OCI-M2 (cell line): ENCODE data around the gene HHLA2.

Source experiments
- DNase-seq: peaks from one replicate; lab custom pipeline; 2025; ENCODE audit not compliant: unreplicated experiment; lab: John Stamatoyannopoulos, UW

The HHLA2 gene

GRCh38 chr3:108298056-108298455, 1.7 kb downstream of the HHLA2 start:
- DNase-seq = no peak

DNA sequence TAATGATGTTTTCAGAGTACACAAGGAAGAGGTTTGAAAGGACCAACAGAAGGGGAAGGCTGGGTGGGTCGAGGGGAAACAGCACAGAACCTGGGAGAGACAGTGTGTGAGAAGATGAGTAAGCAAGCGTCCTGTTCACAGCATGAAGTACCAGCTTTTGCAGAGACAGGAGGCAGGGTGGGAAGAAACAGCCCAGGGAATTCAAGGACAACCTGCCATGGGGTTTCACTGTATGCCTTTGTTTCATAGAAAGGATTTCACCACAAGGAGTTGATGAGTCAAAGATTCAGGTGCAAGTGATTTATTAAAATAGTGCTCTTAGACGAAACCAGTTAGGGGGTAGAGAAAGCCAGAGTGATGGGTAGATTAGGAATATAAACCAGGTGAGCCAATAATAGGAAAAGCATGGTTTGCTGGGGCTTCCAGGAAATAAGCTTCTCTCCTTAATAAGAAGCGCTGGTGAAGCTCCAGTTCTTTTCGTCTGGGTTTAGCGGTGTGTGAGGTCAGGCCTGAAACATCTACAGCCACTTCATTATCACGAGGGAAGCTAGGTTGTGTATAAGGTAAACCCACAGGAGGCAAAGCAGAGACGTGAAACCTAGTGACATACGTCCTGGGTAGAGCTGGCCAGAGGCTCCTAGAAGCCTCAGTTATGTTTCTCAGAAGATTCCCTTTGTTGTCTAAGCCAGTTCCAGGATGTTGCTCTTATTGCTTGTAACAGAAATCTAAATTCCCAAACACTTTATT, 3.9 kb downstream of the HHLA2 start:
- no peak for DNase-seq

DNA sequence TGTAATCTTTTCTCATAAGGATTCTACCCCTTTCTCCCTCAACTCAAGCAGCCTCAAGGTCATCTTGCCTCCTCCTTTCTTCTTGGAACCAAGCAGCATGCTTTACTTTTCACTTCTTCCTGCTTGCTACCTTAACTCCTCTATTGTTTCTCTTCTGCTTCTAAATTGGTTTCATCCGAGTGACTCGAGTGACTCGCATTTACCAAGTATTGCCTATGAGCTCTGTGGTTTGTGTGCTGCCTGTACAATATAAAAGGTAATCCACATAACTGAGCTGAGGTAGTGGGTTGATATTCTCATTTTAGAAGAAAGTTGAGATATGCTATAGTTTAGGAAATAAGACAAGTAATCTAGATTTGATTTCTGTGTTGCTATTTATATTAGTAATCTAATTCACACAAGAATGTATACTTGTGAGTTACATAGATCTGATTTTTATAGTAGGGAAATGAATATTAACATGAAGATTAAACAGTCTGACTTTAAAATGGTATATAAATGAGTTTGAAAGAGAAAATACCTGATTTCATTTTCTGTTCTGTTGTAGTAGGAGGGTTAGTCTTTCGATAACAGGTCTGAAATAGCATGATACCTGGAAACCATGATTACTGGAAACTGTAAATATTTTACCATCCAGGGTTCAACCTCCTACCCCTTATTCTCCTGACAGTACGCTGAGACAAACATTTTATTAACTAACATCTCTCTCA, 5.5 kb downstream of the HHLA2 start:
- no peak for DNase-seq

- DNase-seq = no peak
Measured at GRCh38 chr3:108302570-108302969, 6.2 kb downstream of the HHLA2 start.

DNA sequence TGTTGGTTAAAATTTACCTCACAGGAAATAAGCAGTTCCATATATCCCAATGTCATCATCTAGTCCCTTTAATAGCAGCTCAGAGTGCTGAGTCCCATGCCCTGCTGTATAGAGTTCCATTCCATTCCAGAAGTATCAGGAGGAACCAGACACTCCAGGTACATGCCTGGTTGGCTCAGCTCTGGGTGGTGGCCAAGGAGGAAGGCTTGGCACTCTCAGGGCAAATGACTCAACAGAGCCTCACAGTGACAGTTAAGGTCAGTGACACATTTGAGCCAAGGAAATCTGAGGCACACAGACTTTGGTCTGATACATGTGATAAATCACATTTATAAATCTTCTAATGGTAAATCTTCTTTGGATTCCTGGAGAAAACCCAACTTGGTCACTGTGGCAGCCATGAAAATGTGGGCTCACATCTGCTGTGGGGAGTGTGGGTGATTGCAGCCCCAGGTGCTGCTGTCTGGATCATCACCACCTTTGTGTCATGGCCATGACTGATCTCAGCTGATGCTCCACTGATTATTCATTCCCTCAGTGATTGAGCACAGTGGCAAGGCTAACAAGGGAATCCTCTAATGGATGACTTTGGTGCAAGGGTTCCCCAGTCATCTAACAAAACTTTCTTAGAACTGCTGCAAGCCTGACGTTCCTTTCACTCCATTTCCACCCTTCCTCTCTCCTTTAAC, 9.3 kb downstream of the HHLA2 start:
- DNase-seq = no peak

- peak; percentile 39 for DNase-seq
Measured at GRCh38 chr3:108311797-108312196, 15.4 kb downstream of the HHLA2 start.

- DNase-seq = no peak
Measured at GRCh38 chr3:108312656-108313055, 16.3 kb downstream of the HHLA2 start.

GRCh38 chr3:108315767-108316301, 19.5 kb downstream of the HHLA2 start:
- no peak for DNase-seq

- DNase-seq = no peak
Measured at GRCh38 chr3:108319428-108320082, 23.2 kb downstream of the HHLA2 start.

- no peak for DNase-seq
Measured at GRCh38 chr3:108320746-108321350, 24.5 kb downstream of the HHLA2 start.

DNA sequence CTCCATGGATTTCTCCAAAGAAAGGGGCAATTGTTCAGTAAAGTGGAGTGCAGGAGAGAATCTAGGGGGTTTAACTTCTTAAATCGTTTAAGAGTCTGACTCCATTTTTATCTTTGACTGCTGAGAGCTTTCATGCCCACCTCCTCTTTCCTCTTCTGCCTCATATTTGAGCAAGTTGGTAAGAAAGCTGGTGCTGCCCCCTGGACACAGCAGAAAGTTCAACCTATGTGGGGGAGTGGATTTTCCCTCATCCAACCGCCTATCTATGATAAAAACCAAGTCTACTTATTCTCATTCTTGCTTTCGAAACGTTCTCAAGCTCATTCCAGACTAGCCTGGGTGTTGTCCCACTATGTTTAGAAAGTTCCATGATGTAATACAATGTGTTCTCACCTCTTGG, 26.0 kb downstream of the HHLA2 start:
- DNase-seq = no peak

DNA sequence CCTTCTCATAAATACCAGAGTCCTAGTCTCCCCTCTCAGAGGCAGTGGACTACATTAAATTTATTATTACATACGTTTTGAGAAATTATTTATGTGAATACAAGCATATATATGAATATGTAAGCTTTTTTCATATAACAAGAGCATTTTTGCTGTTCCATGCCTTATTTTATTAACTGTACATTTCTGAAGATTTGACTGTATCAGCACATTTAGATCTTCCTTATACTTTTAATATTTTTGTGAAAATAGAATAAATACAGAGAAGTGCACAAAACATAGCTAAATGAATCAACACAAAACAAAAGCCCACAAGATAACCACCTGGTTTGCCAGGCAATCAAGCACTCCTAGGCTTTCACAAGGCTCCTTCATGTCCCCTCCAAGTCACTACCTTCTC, 27.8 kb downstream of the HHLA2 start:
- DNase-seq = no peak

- DNase-seq = no peak
Measured at GRCh38 chr3:108327168-108327567, 30.8 kb downstream of the HHLA2 start.

DNA sequence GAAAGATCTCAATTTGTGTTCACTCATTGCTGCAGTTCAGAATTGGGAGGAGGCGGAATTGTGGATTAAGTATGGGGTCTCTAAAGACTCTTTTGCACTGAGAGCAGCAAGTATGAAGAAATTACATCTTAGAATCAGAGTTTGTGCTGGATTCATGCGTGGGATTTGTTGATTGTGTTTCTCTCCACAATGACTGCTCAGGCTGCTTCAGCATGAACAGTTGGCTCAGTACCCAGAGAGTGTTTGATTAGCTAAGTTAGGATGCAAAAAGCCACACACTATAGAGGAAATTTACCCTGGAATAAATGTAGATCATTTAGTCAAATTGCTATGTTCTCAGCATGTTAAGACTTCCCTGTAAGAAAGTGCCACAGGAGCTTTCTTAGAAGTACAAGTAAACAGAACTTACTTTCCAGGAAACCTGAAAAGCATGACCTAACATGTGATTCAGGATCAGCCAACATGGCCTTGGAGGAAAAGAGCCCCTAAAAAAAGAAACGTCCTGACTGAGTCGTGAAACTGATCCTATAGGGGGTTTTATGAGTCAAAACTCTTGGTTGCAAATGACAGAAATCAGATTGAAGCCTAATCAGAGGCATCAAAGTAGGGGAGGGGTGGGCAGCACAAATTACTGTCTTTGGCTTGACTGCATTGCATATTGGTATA, 32.6 kb downstream of the HHLA2 start:
- DNase-seq = no peak

GRCh38 chr3:108329508-108329907, 33.2 kb downstream of the HHLA2 start:
- no peak for DNase-seq

GRCh38 chr3:108329947-108330346, 33.6 kb downstream of the HHLA2 start:
- no peak for DNase-seq

GRCh38 chr3:108331792-108332191, 35.4 kb downstream of the HHLA2 start:
- DNase-seq = no peak

DNA sequence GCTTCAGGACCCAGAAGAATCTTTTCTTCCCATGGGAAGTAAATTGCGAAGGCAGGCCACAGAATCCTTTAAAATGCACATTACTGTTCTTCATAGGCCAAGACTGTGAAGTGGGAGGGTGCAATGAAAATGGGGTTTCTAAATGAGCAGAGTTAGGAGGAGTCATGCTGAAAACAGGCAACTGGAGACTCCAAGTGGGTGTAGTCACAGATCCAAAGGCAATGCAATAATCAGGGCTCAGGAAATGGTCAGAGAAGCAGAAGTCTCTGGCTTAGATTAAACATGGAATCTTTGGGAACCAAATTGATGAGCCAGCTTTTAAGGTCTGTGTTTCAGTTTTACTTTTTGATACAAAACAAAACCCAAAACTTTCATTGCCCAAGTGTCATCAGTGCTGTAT, 37.6 kb downstream of the HHLA2 start:
- no peak for DNase-seq

- no peak for DNase-seq
Measured at GRCh38 chr3:108334701-108335100, 38.4 kb downstream of the HHLA2 start.

- no peak for DNase-seq
Measured at GRCh38 chr3:108338901-108339545, 42.7 kb downstream of the HHLA2 start.
